ENCODE data around the gene NEK6. TPM values are rescaled to one million over a fixed set of nuclear protein-coding genes. Genes with fewer than 3 reads are reported as not detected.

Gene NEK6
- total RNA-seq, 1 experiment from 2014 or later = 21.1 TPM

DNA sequence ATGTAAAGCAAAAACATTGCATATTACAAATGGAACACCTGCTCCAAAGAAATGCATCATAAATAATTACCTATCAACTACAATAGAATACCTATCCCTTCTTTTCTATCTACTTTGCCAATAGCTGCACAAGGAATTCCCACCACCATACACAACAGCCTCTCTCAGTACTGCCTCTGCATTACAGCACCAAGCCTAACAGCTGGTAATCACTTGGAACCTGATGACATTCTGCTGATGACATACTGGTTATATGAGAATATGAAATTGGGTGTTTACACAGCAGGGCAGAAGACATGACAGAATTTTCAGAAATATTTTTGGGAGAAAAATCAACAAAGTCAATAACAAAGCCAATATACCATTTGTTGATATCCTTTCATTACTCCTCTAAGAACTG is 114.3 kb downstream of the NEK6 start:
- CTCF ChIA-PET = no interaction called here
- no peak for DNase-seq
- no peak for ATAC-seq
- H3K4me1 ChIP-seq (ENCODE audit: insufficient read depth, low read length) = 0 out of 2 replicates have a peak, but pooled peaks cover under 1% of the 10 kb centered on the region
- H3K9me2 ChIP-seq (replicated peaks; ENCODE audit: low read length) = no peaks in the 10 kb centered on the region
- peaks cover 37% of the 10 kb centered on the region; the same call in 1 of the 2 replicates for H4K20me1 ChIP-seq (ENCODE audit: low read length)
- H3K36me3 ChIP-seq (ENCODE audit: low read depth, low read length) = peaks cover 10% of the 10 kb centered on the region
- no peak overlapping the region for H3K4me2 ChIP-seq (ENCODE audit: low read length)
- no peak overlapping the region for H2AFZ ChIP-seq (ENCODE audit: low read length)
- intact Hi-C loops (cut with micrococcal nuclease) = no loop called here
- no peaks in the 10 kb centered on the region for H3F3A ChIP-seq (ENCODE audit: low read length, unreplicated experiment)
- no peak overlapping the region for H3K9ac ChIP-seq (ENCODE audit: low read length)
- peaks cover 100% of the 10 kb centered on the region for H3K79me2 ChIP-seq (ENCODE audit: low read length)
- H3K4me3 ChIP-seq (ENCODE audit: low read length) = no peak overlapping the region
- POLR2A ChIA-PET (ENCODE audit: unreplicated experiment) = no interaction called here
- H3K27me3 ChIP-seq (ENCODE audit: low read length) = no peaks in the 10 kb centered on the region
- BruUV-seq (replicated peaks) = no TSS peak
- no peaks in the 10 kb centered on the region for H3K9me3 ChIP-seq (ENCODE audit: low read length)
- no peak overlapping the region for H3K27ac ChIP-seq (ENCODE audit: low read length)
- TF ChIP-seq EZH2phosphoT487 (IDR thresholded peaks at IDR 0.05; ENCODE audit: borderline replicate concordance, low read length) (no peak), EZH2 (IDR thresholded peaks at IDR 0.05; ENCODE audit: low read length, unreplicated experiment) (no peak)
- TF ChIP-seq, protein P1, sequence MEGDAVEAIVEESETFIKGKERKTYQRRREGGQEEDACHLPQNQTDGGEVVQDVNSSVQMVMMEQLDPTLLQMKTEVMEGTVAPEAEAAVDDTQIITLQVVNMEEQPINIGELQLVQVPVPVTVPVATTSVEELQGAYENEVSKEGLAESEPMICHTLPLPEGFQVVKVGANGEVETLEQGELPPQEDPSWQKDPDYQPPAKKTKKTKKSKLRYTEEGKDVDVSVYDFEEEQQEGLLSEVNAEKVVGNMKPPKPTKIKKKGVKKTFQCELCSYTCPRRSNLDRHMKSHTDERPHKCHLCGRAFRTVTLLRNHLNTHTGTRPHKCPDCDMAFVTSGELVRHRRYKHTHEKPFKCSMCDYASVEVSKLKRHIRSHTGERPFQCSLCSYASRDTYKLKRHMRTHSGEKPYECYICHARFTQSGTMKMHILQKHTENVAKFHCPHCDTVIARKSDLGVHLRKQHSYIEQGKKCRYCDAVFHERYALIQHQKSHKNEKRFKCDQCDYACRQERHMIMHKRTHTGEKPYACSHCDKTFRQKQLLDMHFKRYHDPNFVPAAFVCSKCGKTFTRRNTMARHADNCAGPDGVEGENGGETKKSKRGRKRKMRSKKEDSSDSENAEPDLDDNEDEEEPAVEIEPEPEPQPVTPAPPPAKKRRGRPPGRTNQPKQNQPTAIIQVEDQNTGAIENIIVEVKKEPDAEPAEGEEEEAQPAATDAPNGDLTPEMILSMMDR (conservative IDR thresholded peaks at IDR 0.05; ENCODE audit: low read depth, low read length) = no peak

DNA sequence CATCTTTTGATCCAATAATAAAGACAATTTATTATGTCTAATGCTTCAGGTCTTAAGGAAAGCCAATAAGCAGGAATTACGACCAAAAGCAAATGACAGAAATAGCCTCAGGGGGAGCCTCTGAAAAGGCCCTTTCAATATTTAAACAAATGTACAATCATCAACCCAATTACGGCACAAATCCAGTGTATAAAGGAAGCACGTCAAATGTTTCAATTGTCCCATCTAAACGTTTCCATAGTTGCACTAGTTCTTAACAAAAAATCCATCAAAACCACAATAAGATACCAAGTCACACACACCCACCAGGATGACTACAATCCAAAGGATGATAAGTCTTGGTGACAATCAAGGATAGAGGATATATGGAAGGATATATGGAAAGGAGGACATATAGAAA is 115.6 kb downstream of the NEK6 start:
- peaks cover 100% of the 10 kb centered on the region for H3K79me2 ChIP-seq (ENCODE audit: low read length)
- no peaks in the 10 kb centered on the region for H3F3A ChIP-seq (ENCODE audit: low read length, unreplicated experiment)
- intact Hi-C loops (cut with micrococcal nuclease) = no loop called here
- no peak for ATAC-seq
- H3K9me3 ChIP-seq (ENCODE audit: low read length) = no peaks in the 10 kb centered on the region
- TF ChIP-seq EZH2 (IDR thresholded peaks at IDR 0.05; ENCODE audit: low read length, unreplicated experiment) (no peak), EZH2phosphoT487 (IDR thresholded peaks at IDR 0.05; ENCODE audit: borderline replicate concordance, low read length) (no peak)
- TF ChIP-seq, protein P1 (conservative IDR thresholded peaks at IDR 0.05; ENCODE audit: low read depth, low read length) = no peak
- no peaks in the 10 kb centered on the region for H3K27me3 ChIP-seq (ENCODE audit: low read length)
- no peak overlapping the region for H3K4me3 ChIP-seq (ENCODE audit: low read length)
- no peak overlapping the region for H3K4me2 ChIP-seq (ENCODE audit: low read length)
- H2AFZ ChIP-seq (ENCODE audit: low read length) = no peak overlapping the region
- no TSS peak for BruUV-seq (replicated peaks)
- no peak for DNase-seq
- ChIA-PET CTCF (no interaction called here), POLR2A (ENCODE audit: unreplicated experiment) (no interaction called here)
- H3K9me2 ChIP-seq (replicated peaks; ENCODE audit: low read length) = no peaks in the 10 kb centered on the region
- peaks cover 10% of the 10 kb centered on the region for H3K36me3 ChIP-seq (ENCODE audit: low read depth, low read length)
- no peak overlapping the region for H3K9ac ChIP-seq (ENCODE audit: low read length)
- H3K27ac ChIP-seq (ENCODE audit: low read length) = no peak overlapping the region
- peaks cover 37% of the 10 kb centered on the region; the same call in 1 of the 2 replicates for H4K20me1 ChIP-seq (ENCODE audit: low read length)
- H3K4me1 ChIP-seq (ENCODE audit: insufficient read depth, low read length) = no peaks in the 10 kb centered on the region

DNA sequence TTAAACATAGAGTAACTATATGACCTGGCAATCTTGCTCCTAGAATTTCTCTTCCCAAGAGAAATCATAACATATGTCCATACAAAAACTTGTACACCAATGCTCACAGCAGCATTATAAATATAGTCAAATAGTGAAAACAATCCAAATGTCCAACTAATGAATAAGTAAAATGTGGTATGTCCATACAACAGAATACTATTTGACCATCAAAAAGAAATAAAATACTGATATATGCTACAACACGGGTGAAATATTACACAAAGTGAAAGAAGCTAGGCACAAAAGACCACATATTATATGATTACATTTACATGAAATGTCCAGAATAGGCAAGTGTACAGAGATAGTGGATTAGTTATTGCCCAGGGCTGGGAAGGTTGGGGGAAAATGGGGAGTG is 116.1 kb downstream of the NEK6 start:
- Histone ChIP-seq H3K27ac (ENCODE audit: low read length) (no peak overlapping the region), H3K27me3 (ENCODE audit: low read length) (no peaks in the 10 kb centered on the region), H3K9me2 (replicated peaks; ENCODE audit: low read length) (no peaks in the 10 kb centered on the region), H3F3A (ENCODE audit: low read length, unreplicated experiment) (no peaks in the 10 kb centered on the region), H4K20me1 (ENCODE audit: low read length) (peaks cover 37% of the 10 kb centered on the region; the same call in 1 of the 2 replicates), H3K4me3 (ENCODE audit: low read length) (no peak overlapping the region), H3K4me2 (ENCODE audit: low read length) (no peak overlapping the region), H3K4me1 (ENCODE audit: insufficient read depth, low read length) (no peaks in the 10 kb centered on the region), H3K36me3 (ENCODE audit: low read depth, low read length) (peaks cover 10% of the 10 kb centered on the region), H2AFZ (ENCODE audit: low read length) (no peak overlapping the region), H3K9me3 (ENCODE audit: low read length) (no peaks in the 10 kb centered on the region), H3K9ac (ENCODE audit: low read length) (no peak overlapping the region), H3K79me2 (ENCODE audit: low read length) (peaks cover 100% of the 10 kb centered on the region)
- POLR2A ChIA-PET (ENCODE audit: unreplicated experiment) = no interaction called here
- TF ChIP-seq, protein P1 (conservative IDR thresholded peaks at IDR 0.05; ENCODE audit: low read depth, low read length) = no peak
- TF ChIP-seq EZH2 (IDR thresholded peaks at IDR 0.05; ENCODE audit: low read length, unreplicated experiment) = no peak
- no peak for TF ChIP-seq EZH2phosphoT487 (IDR thresholded peaks at IDR 0.05; ENCODE audit: borderline replicate concordance, low read length)
- no peak for DNase-seq
- BruUV-seq (replicated peaks) = no TSS peak
- intact Hi-C loops (cut with micrococcal nuclease) = no loop called here
- ATAC-seq = no peak
- CTCF ChIA-PET = no interaction called here
